K562 (cell line): ENCODE data around the gene CARD9.

ENCODE experiments used
- ARID1B ChIP-seq: fragments of 450-650 bp; IDR thresholded peaks from 2 replicates; pipeline ENCODE4 v1.6.1; 2016; ENCODE audit warnings: antibody characterized with exemption, mild to moderate bottlenecking, inconsistent platforms
- E2F4 ChIP-seq: sonication (generic); formaldehyde crosslinking; IDR thresholded peaks from 2 replicates; pipeline ENCODE4 v1.8.0; 2022; ENCODE audit warnings: mild to moderate bottlenecking, low read depth, missing genetic modification reagents
- GATA2 ChIP-seq: sonication (generic); formaldehyde crosslinking; IDR thresholded peaks from 2 replicates; pipeline ENCODE4 v1.4.0; 2020; ENCODE audit warnings: mild to moderate bottlenecking, missing genetic modification reagents
- HCFC1 ChIP-seq: IDR thresholded peaks from 2 replicates; pipeline ENCODE4 v1.6.1; 2012; ENCODE audit warnings: low read depth, low read length, improper control_type of control experiment
- MNT ChIP-seq, 2 experiments: fragments of 450-650 bp; conservative IDR thresholded peaks; 2 replicates each; pipeline ENCODE4 v1.6.1; 2017; ENCODE audit warnings: mild to moderate bottlenecking in 2 of 2, moderate library complexity in 2 of 2
- POLR2AphosphoS5 ChIP-seq: IDR thresholded peaks from 2 replicates; pipeline ENCODE4 v1.6.1; 2011; ENCODE audit warnings: mild to moderate bottlenecking, low read depth, low read length, moderate library complexity; ENCODE audit not compliant: control insufficient read depth, insufficient read depth
- USF2 ChIP-seq: sonication (generic); formaldehyde crosslinking; IDR thresholded peaks from 2 replicates; pipeline ENCODE4 v1.5.0; 2020; ENCODE audit warnings: missing genetic modification reagents
- ZHX1 ChIP-seq: fragments of 150-350 bp; conservative IDR thresholded peaks from 2 replicates; pipeline ENCODE4 v1.6.1; 2014; ENCODE audit warnings: low read length
- ZNF253 ChIP-seq: fragments of 250-450 bp; sonication (Bioruptor Pico); conservative IDR thresholded peaks from 2 replicates; pipeline ENCODE4 v1.6.1; 2021; ENCODE audit warnings: mild to moderate bottlenecking

- TF ChIP-seq GATA2 (no peak), ZHX1 (no peak), POLR2AphosphoS5 (no peak), ZNF253 (CRISPR knock-in tag) (no peak), USF2 (no peak), HCFC1 (no peak), ARID1B (no peak), MNT (conservative IDR thresholded peaks at IDR 0.05) (no peak), E2F4 (CRISPR knock-in tag) (no peak)
Observed at GRCh38 chr9:136326761-136327303, 46.6 kb downstream of the CARD9 start.
